ENCODE data around the gene TRIM71.

GRCh38 chr3:32836601-32837000 lies 18.8 kb downstream of the TRIM71 start:
- no peak for TF ChIP-seq POLR2AphosphoS5 (IDR thresholded peaks at IDR 0.05)
- no peak for TF ChIP-seq POLR2A (IDR thresholded peaks at IDR 0.05)

Data from breast epithelium (tissue), 3 donors.